ENCODE data around the gene AGAP2. TPM values are rescaled to one million over a fixed set of nuclear protein-coding genes. Genes with fewer than 3 reads are reported as not detected.

Gene AGAP2
- total RNA-seq, 1 experiment from 2014 or later, result 2.0 TPM

DNA sequence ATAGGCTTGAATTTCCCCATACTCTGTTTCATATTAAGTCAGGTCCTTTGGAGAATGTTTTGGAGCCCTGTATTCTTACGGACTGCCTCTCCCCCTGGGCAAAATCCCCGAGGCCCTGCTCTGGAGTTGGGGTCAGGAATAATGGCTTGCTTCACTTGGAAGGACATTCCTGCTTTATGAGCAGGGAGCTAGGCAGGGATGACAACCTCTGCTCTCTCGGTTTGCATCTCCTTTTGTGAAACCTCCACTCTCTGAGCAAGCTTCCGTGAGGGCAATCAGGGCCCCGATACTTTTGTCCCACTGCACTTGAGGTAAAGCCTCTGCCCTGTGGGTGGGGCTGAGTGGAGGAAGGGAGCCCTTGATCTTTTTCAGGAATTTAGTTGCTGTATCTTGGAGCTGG lies 25.3 kb downstream of the AGAP2 start:
- POLR2A ChIA-PET, result no interaction called here

More for the DNA sequence above, 25.3 kb downstream of the AGAP2 start:
- Mint-ChIP-seq H3K4me3 (no peak overlapping the region), H3K9me3 (peaks cover 7% of the 10 kb centered on the region; the same call in 1 of the 2 replicates), H3K27ac (no peak overlapping the region), H3K4me1 (no peaks in the 10 kb centered on the region), H3K36me3 (peaks cover 5% of the 10 kb centered on the region), H3K27me3 (ENCODE audit: low read depth) (no peaks in the 10 kb centered on the region)
- CTCF ChIA-PET, result interaction anchor here (1.9 kb wide), 2 partner anchors 13 to 80 kb away, joined by 5 to 13 read pairs; partner anchors contain the start of gene B4GALNT1
- ATAC-seq (no peak), DNase-seq (ENCODE audit: low spot score) (no peak)
- TF ChIP-seq, protein P1, sequence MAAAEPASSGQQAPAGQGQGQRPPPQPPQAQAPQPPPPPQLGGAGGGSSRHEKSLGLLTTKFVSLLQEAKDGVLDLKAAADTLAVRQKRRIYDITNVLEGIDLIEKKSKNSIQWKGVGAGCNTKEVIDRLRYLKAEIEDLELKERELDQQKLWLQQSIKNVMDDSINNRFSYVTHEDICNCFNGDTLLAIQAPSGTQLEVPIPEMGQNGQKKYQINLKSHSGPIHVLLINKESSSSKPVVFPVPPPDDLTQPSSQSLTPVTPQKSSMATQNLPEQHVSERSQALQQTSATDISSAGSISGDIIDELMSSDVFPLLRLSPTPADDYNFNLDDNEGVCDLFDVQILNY (CRISPR knock-in tag; IDR thresholded peaks at IDR 0.05), result no peak
- no peak for TF ChIP-seq SMAD4 (CRISPR knock-in tag; IDR thresholded peaks at IDR 0.05)
- TF ChIP-seq, protein P2, sequence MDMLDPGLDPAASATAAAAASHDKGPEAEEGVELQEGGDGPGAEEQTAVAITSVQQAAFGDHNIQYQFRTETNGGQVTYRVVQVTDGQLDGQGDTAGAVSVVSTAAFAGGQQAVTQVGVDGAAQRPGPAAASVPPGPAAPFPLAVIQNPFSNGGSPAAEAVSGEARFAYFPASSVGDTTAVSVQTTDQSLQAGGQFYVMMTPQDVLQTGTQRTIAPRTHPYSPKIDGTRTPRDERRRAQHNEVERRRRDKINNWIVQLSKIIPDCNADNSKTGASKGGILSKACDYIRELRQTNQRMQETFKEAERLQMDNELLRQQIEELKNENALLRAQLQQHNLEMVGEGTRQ (CRISPR knock-in tag; IDR thresholded peaks at IDR 0.05), result no peak
- no peak for TF ChIP-seq SOX15 (CRISPR knock-in tag; IDR thresholded peaks at IDR 0.05)
- TF ChIP-seq TEAD1 (CRISPR knock-in tag; IDR thresholded peaks at IDR 0.05), result no peak
- no peak for TF ChIP-seq ETV6 (CRISPR knock-in tag; IDR thresholded peaks at IDR 0.05)
- no peak for TF ChIP-seq ESRRA (CRISPR knock-in tag; IDR thresholded peaks at IDR 0.05; ENCODE audit: borderline replicate concordance)
- TF ChIP-seq MXD4 (CRISPR knock-in tag; IDR thresholded peaks at IDR 0.05; ENCODE audit: borderline replicate concordance), result no peak
- TF ChIP-seq, protein P3, sequence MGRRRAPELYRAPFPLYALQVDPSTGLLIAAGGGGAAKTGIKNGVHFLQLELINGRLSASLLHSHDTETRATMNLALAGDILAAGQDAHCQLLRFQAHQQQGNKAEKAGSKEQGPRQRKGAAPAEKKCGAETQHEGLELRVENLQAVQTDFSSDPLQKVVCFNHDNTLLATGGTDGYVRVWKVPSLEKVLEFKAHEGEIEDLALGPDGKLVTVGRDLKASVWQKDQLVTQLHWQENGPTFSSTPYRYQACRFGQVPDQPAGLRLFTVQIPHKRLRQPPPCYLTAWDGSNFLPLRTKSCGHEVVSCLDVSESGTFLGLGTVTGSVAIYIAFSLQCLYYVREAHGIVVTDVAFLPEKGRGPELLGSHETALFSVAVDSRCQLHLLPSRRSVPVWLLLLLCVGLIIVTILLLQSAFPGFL (CRISPR knock-in tag; IDR thresholded peaks at IDR 0.05; ENCODE audit: borderline replicate concordance), result no peak
- TF ChIP-seq GTF2I (CRISPR knock-in tag; conservative IDR thresholded peaks at IDR 0.05), result no peak
- TF ChIP-seq, protein P4, sequence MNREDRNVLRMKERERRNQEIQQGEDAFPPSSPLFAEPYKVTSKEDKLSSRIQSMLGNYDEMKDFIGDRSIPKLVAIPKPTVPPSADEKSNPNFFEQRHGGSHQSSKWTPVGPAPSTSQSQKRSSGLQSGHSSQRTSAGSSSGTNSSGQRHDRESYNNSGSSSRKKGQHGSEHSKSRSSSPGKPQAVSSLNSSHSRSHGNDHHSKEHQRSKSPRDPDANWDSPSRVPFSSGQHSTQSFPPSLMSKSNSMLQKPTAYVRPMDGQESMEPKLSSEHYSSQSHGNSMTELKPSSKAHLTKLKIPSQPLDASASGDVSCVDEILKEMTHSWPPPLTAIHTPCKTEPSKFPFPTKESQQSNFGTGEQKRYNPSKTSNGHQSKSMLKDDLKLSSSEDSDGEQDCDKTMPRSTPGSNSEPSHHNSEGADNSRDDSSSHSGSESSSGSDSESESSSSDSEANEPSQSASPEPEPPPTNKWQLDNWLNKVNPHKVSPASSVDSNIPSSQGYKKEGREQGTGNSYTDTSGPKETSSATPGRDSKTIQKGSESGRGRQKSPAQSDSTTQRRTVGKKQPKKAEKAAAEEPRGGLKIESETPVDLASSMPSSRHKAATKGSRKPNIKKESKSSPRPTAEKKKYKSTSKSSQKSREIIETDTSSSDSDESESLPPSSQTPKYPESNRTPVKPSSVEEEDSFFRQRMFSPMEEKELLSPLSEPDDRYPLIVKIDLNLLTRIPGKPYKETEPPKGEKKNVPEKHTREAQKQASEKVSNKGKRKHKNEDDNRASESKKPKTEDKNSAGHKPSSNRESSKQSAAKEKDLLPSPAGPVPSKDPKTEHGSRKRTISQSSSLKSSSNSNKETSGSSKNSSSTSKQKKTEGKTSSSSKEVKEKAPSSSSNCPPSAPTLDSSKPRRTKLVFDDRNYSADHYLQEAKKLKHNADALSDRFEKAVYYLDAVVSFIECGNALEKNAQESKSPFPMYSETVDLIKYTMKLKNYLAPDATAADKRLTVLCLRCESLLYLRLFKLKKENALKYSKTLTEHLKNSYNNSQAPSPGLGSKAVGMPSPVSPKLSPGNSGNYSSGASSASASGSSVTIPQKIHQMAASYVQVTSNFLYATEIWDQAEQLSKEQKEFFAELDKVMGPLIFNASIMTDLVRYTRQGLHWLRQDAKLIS (CRISPR knock-in tag; IDR thresholded peaks at IDR 0.05; ENCODE audit: borderline replicate concordance), result no peak
- TF ChIP-seq ZBTB21 (CRISPR knock-in tag; IDR thresholded peaks at IDR 0.05; ENCODE audit: borderline replicate concordance), result no peak
- no peak for TF ChIP-seq EMX1 (CRISPR knock-in tag; IDR thresholded peaks at IDR 0.05)
- no peak for TF ChIP-seq ZNF423 (CRISPR knock-in tag; IDR thresholded peaks at IDR 0.05)
- no peak for TF ChIP-seq ZNF396 (CRISPR knock-in tag; IDR thresholded peaks at IDR 0.05; ENCODE audit: borderline replicate concordance)
- TF ChIP-seq, protein P5, sequence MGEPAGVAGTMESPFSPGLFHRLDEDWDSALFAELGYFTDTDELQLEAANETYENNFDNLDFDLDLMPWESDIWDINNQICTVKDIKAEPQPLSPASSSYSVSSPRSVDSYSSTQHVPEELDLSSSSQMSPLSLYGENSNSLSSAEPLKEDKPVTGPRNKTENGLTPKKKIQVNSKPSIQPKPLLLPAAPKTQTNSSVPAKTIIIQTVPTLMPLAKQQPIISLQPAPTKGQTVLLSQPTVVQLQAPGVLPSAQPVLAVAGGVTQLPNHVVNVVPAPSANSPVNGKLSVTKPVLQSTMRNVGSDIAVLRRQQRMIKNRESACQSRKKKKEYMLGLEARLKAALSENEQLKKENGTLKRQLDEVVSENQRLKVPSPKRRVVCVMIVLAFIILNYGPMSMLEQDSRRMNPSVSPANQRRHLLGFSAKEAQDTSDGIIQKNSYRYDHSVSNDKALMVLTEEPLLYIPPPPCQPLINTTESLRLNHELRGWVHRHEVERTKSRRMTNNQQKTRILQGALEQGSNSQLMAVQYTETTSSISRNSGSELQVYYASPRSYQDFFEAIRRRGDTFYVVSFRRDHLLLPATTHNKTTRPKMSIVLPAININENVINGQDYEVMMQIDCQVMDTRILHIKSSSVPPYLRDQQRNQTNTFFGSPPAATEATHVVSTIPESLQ (CRISPR knock-in tag; IDR thresholded peaks at IDR 0.05), result no peak
- no peak for TF ChIP-seq JAZF1 (CRISPR knock-in tag; IDR thresholded peaks at IDR 0.05)
- TF ChIP-seq, protein P6, sequence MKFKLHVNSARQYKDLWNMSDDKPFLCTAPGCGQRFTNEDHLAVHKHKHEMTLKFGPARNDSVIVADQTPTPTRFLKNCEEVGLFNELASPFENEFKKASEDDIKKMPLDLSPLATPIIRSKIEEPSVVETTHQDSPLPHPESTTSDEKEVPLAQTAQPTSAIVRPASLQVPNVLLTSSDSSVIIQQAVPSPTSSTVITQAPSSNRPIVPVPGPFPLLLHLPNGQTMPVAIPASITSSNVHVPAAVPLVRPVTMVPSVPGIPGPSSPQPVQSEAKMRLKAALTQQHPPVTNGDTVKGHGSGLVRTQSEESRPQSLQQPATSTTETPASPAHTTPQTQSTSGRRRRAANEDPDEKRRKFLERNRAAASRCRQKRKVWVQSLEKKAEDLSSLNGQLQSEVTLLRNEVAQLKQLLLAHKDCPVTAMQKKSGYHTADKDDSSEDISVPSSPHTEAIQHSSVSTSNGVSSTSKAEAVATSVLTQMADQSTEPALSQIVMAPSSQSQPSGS (CRISPR knock-in tag; IDR thresholded peaks at IDR 0.05; ENCODE audit: borderline replicate concordance, low read depth), result no peak
